CD4-positive, CD25-positive, alpha-beta regulatory T cell (primary cell): ENCODE measurements around the gene RERE. TPM values are rescaled to one million over a fixed set of nuclear protein-coding genes. Genes with fewer than 3 reads are reported as not detected.
"Not testable (repeated sequence)": the region's sequence is repeated elsewhere in the genome, so short reads cannot be mapped to it uniquely, and the experiment has no call there.

Source experiments
- ATAC-seq, 2 donors: fragments of 150-1000 bp; cut with Tn5 transposase; one replicate each; pipeline ENCODE4 v1.10.0; 2021; ENCODE audit warnings: low read depth in 2 of 2, moderate number of reproducible peaks in 2 of 2, moderate library complexity in 1 of 2
- DNase-seq, 3 donors: peaks; one replicate each; pipeline versions ENCODE4 v3.0.0 to v3.0.0-alpha.2; 2012 to 2022; ENCODE audit warnings: mixed read lengths in 1 of 3
- H3K27ac ChIP-seq: one replicate; pipeline ENCODE4 v1.7.0; 2013; ENCODE audit warnings: mild to moderate bottlenecking, low read length; ENCODE audit not compliant: insufficient read depth, poor library complexity, severe bottlenecking
- H3K27me3 ChIP-seq: one replicate; pipeline ENCODE4 v1.7.0; 2013; ENCODE audit warnings: low read length; ENCODE audit not compliant: control insufficient read depth, insufficient read depth
- H3K36me3 ChIP-seq: one replicate; pipeline ENCODE4 v1.7.0; 2013; ENCODE audit warnings: mild to moderate bottlenecking, low read length, moderate library complexity; ENCODE audit not compliant: control insufficient read depth, insufficient read depth
- H3K4me1 ChIP-seq: 2 replicates; pipeline ENCODE4 v1.7.0; 2013; ENCODE audit warnings: mild to moderate bottlenecking, low read length; ENCODE audit not compliant: insufficient read depth, control insufficient read depth, poor library complexity, severe bottlenecking
- H3K4me3 ChIP-seq: one replicate; pipeline ENCODE4 v1.7.0; 2013; ENCODE audit warnings: low read depth, mild to moderate bottlenecking, low read length, moderate library complexity
- H3K9me3 ChIP-seq, 2 experiments: 1 replicate in 1 of 2; 2 replicates in 1 of 2; pipeline ENCODE4 v1.7.0; 2013; ENCODE audit warnings: low read length in 2 of 2, mild to moderate bottlenecking in 1 of 2, moderate library complexity in 1 of 2; ENCODE audit not compliant: control insufficient read depth in 2 of 2
- H3K27ac Mint-ChIP-seq, 3 donors: one replicate each; pipeline ENCODE4 v1.8.0; 2020 to 2022; ENCODE audit warnings: mild to moderate bottlenecking in 3 of 3, mixed read lengths in 3 of 3, moderate library complexity in 2 of 3
- H3K27me3 Mint-ChIP-seq: one replicate; pipeline ENCODE4 v1.8.0; 2022; ENCODE audit warnings: mild to moderate bottlenecking, mixed read lengths
- H3K36me3 Mint-ChIP-seq: one replicate; pipeline ENCODE4 v1.8.0; 2020; ENCODE audit warnings: mixed read lengths
- H3K4me1 Mint-ChIP-seq, 4 donors: one replicate each; pipeline ENCODE4 v1.8.0; 2020 to 2022; ENCODE audit warnings: mixed read lengths in 4 of 4, mild to moderate bottlenecking in 1 of 4
- H3K4me3 Mint-ChIP-seq, 4 donors: one replicate each; pipeline ENCODE4 v1.8.0; 2020 to 2022; ENCODE audit warnings: mild to moderate bottlenecking in 4 of 4, mixed read lengths in 4 of 4, moderate library complexity in 3 of 4
- H3K9me3 Mint-ChIP-seq, 7 donors: one replicate each; pipeline ENCODE4 v1.8.0; 2020 to 2022; ENCODE audit warnings: mixed read lengths in 7 of 7, mild to moderate bottlenecking in 3 of 7, moderate library complexity in 2 of 7
- polyA plus RNA-seq, 4 donors: library from polyadenylated mRNA; unstranded; fragments of 300-500 nt; fragmentation: Illumina TruSeq; gene quantifications; one replicate each; pipeline ENCODE4 v1.2.3, GENCODE V29; 2021
- total RNA-seq: library from RNA; stranded (reverse); gene quantifications from one replicate; pipeline ENCODE4 v1.2.3, GENCODE V29; 2022

Gene RERE
- total and polyA plus RNA-seq, 5 donors from 2014 or later = 3.1 to 127 (median 5.7) TPM

- H3K9me3 Mint-ChIP-seq = no peaks in the 10 kb centered on the region
- H3K27me3 Mint-ChIP-seq = no peaks in the 10 kb centered on the region
Measured at GRCh38 chr1:8503842-8504241, 313.6 kb downstream of the RERE start.

GRCh38 chr1:8502949-8503348 lies 314.5 kb downstream of the RERE start:
- not testable (repeated sequence) for H3K9me3 Mint-ChIP-seq, ATAC-seq, H3K4me3 Mint-ChIP-seq, H3K27me3 ChIP-seq, H3K4me3 ChIP-seq, H3K27ac ChIP-seq, H3K9me3 ChIP-seq, H3K27me3 Mint-ChIP-seq, H3K4me1 ChIP-seq, DNase-seq
- Mint-ChIP-seq H3K36me3 (peaks cover 15% of the 10 kb centered on the region), H3K4me1 (peaks cover 8 to 16% (median 12%) of the 10 kb centered on the region in 4 donors), H3K27ac (peak overlapping the region in 1 of 3 donors; percentile 41)
- H3K36me3 ChIP-seq = peaks cover 10% of the 10 kb centered on the region

More at GRCh38 chr1:8503842-8504241, 313.6 kb downstream of the RERE start:
- Mint-ChIP-seq H3K4me3 (no peak overlapping the region), H3K27ac (no peak overlapping the region), H3K36me3 (peaks cover 22% of the 10 kb centered on the region), H3K4me1 (peaks cover 8 to 19% (median 14%) of the 10 kb centered on the region in 4 donors)
- DNase-seq (no peak), ATAC-seq (no peak)
- Histone ChIP-seq H3K27ac (no peak overlapping the region), H3K4me3 (no peak overlapping the region), H3K4me1 (no peaks in the 10 kb centered on the region), H3K27me3 (no peaks in the 10 kb centered on the region), H3K9me3 (no peaks in the 10 kb centered on the region), H3K36me3 (peaks cover 10% of the 10 kb centered on the region)

GRCh38 chr1:8497210-8497819 lies 320.1 kb downstream of the RERE start:
- no peak overlapping the region for H3K4me3 ChIP-seq
- Mint-ChIP-seq H3K36me3 (peaks cover 36% of the 10 kb centered on the region), H3K27ac (peak overlapping the region in 1 of 3 donors; percentile 7), H3K4me1 (peaks cover 13 to 25% (median 16%) of the 10 kb centered on the region in 4 donors), H3K9me3 (no peaks in the 10 kb centered on the region), H3K4me3 (no peak overlapping the region), H3K27me3 (no peaks in the 10 kb centered on the region)
- no peaks in the 10 kb centered on the region for H3K27me3 ChIP-seq
- DNase-seq (no peak), ATAC-seq (no peak)
- H3K4me1 ChIP-seq = no peaks in the 10 kb centered on the region
- H3K9me3 ChIP-seq = no peaks in the 10 kb centered on the region
- no peak overlapping the region for H3K27ac ChIP-seq
- peaks cover 29% of the 10 kb centered on the region for H3K36me3 ChIP-seq

- no peaks in the 10 kb centered on the region for H3K27me3 ChIP-seq
- no peaks in the 10 kb centered on the region for H3K9me3 ChIP-seq
- H3K36me3 ChIP-seq = peaks cover 29% of the 10 kb centered on the region
- no peak overlapping the region for H3K4me3 ChIP-seq
- no peak for DNase-seq
- H3K4me1 ChIP-seq = no peaks in the 10 kb centered on the region
- no peak for ATAC-seq
- Mint-ChIP-seq H3K27ac (peak overlapping the region in 2 of 3 donors; percentile 53 to 62), H3K4me1 (peaks cover 17 to 25% (median 21%) of the 10 kb centered on the region in 4 donors), H3K4me3 (no peak overlapping the region), H3K36me3 (peaks cover 45% of the 10 kb centered on the region), H3K9me3 (no peaks in the 10 kb centered on the region), H3K27me3 (no peaks in the 10 kb centered on the region)
- no peak overlapping the region for H3K27ac ChIP-seq
Measured at GRCh38 chr1:8496473-8496872, 321.0 kb downstream of the RERE start.

- H3K9me3 Mint-ChIP-seq = no peaks in the 10 kb centered on the region
- no peaks in the 10 kb centered on the region for H3K4me1 ChIP-seq
- H3K9me3 ChIP-seq = no peaks in the 10 kb centered on the region
- H3K27me3 Mint-ChIP-seq = no peaks in the 10 kb centered on the region
- peak overlapping the region in 2 of 3 donors; percentile 29 to 62 for H3K27ac Mint-ChIP-seq
- H3K36me3 ChIP-seq = peaks cover 29% of the 10 kb centered on the region
- H3K4me3 ChIP-seq = no peak overlapping the region
- no peak overlapping the region for H3K27ac ChIP-seq
- H3K27me3 ChIP-seq = no peaks in the 10 kb centered on the region
- peaks cover 45% of the 10 kb centered on the region for H3K36me3 Mint-ChIP-seq
- peak in 1 of 3 donors; percentile 25 for DNase-seq
- H3K4me1 Mint-ChIP-seq = peaks cover 18 to 25% (median 21%) of the 10 kb centered on the region in 4 donors
- no peak overlapping the region for H3K4me3 Mint-ChIP-seq
- ATAC-seq = peak; percentile 39 to 53
Measured at GRCh38 chr1:8495928-8496401, 321.5 kb downstream of the RERE start.

- peaks cover 40% of the 10 kb centered on the region for H3K36me3 Mint-ChIP-seq
- Histone ChIP-seq H3K27me3 (no peaks in the 10 kb centered on the region), H3K9me3 (no peaks in the 10 kb centered on the region), H3K36me3 (peaks cover 29% of the 10 kb centered on the region), H3K27ac (no peak overlapping the region), H3K4me1 (no peaks in the 10 kb centered on the region), H3K4me3 (no peak overlapping the region)
- H3K9me3 Mint-ChIP-seq = no peaks in the 10 kb centered on the region
- H3K27me3 Mint-ChIP-seq = no peaks in the 10 kb centered on the region
- no peak overlapping the region for H3K27ac Mint-ChIP-seq
- ATAC-seq = no peak
- peak overlapping the region in 1 of 4 donors; percentile 47 for H3K4me3 Mint-ChIP-seq
- DNase-seq = no peak
- H3K4me1 Mint-ChIP-seq = peaks cover 17 to 23% (median 19%) of the 10 kb centered on the region in 4 donors
Measured at GRCh38 chr1:8494681-8495080, 322.8 kb downstream of the RERE start.

- no peak for DNase-seq
Measured at GRCh38 chr1:8493916-8494540, 323.4 kb downstream of the RERE start.

More at GRCh38 chr1:8493916-8494540, 323.4 kb downstream of the RERE start:
- Histone ChIP-seq H3K27me3 (no peaks in the 10 kb centered on the region), H3K27ac (no peak overlapping the region), H3K9me3 (no peaks in the 10 kb centered on the region), H3K4me1 (no peaks in the 10 kb centered on the region), H3K36me3 (peaks cover 29% of the 10 kb centered on the region), H3K4me3 (no peak overlapping the region)
- H3K36me3 Mint-ChIP-seq = peaks cover 40% of the 10 kb centered on the region
- H3K4me1 Mint-ChIP-seq = peaks cover 16 to 18% (median 18%) of the 10 kb centered on the region in 4 donors
- no peak overlapping the region for H3K4me3 Mint-ChIP-seq
- no peak for ATAC-seq
- H3K27me3 Mint-ChIP-seq = no peaks in the 10 kb centered on the region
- H3K27ac Mint-ChIP-seq = no peak overlapping the region
- no peaks in the 10 kb centered on the region for H3K9me3 Mint-ChIP-seq
